ENCODE data around the gene CLBA1.

The CLBA1 gene

DNA sequence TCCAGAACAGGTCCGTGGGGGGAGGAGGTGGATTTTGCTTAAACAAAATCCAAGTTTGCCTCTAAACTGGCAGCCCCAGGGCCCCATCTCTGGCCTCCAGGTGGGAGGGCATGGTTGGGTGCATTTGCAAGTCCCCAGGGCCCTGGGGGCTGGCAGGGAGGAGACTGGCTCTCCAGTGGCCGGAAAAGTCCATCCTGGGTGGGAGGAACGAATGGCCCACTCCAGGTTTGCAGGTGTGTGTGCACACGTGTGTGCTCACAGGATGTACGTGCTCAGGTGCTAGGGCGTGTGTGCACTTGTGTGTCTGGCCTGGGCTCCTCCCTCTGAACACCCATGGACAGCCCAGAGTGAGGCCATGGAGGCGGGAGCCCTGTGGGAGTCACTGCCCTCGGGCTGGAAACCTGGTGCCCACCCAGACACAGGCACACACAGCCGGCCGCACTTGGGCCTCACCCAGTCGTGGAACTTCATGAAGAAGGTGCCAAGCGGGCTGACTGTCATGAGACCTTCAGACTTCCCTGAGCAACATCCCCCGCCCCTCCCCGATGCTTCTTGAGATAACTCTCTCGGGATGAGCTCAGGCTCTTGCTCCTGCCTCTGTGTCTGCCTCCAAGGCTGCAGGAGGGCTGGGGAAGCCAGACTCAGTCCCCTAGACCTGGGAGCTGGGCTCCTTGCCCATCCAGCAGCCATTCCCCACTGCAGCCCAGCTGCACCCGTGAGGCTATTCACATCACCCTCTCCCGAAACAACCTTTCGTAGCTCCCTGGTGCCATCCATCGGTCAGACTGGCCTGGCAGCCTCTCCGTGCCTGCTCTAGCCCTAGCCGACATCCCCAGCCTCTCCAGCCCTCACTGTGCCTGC, 16.8 kb upstream of the CLBA1 start:
- peak; percentile 38 for DNase-seq

DNA sequence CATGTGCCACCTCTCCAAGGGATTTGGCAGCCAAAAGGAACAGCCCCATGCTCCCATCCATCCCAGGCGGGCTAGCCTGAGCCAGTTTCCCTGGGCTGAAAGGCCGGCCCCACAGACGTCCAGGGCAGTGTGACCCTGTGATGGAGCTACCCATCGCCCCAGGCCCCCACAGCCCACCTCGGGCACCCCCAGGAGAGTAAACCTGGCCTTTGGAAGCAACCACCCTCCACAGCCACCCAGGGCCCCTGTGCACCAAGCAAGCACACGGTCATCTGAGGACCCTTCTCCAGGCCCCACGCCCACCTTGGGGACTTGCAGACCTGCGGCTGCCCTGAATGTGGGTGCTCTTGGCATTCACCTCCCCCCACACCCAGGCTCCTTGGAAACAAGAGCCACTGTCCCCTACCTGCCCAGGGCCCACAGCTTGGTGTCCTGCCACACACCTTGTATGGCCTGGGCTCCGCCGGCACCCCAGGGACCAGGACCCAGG, 15.8 kb upstream of the CLBA1 start:
- no peak for DNase-seq

DNA sequence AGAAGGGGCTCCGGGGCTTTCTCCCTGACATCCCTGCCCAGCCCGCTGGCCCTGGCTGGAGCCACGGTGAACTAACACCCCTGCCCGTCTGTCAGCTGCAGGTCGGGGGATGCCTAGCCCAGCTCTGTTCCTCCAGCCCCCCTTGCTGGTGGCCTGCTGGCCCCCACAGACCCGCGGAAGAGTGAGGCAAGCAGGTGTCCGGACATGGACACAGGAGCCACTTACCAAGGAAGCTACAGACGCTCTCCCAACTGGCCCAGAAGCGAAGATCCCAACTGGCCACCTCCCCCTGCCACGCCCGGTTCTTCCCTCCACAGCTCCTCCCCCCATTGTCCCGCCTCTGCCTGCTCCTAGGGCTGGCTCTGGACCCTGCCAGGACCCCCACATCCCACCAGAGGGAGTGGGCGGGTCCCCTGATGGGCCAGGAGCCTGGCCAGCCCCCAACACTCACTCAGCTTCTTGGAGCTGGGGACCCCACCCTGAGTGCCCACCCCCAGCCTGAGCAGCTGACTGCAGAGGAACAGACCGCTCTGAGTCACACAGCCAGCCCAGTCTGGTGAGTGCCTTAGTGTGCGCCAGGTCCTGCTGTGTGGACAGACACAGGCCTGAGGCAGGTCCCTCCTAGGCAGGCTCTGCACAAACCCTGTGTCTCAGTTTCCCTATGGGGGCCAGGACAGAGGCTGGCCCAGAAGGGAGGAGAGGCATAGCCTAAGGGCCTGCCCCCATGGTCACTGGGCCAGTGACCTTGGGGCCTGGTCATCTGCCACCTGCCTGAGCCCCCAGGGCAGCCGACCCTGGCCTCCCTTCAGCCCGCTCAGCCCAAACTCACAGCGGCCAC, 15.1 kb upstream of the CLBA1 start:
- peak; percentile 88 for DNase-seq

DNA sequence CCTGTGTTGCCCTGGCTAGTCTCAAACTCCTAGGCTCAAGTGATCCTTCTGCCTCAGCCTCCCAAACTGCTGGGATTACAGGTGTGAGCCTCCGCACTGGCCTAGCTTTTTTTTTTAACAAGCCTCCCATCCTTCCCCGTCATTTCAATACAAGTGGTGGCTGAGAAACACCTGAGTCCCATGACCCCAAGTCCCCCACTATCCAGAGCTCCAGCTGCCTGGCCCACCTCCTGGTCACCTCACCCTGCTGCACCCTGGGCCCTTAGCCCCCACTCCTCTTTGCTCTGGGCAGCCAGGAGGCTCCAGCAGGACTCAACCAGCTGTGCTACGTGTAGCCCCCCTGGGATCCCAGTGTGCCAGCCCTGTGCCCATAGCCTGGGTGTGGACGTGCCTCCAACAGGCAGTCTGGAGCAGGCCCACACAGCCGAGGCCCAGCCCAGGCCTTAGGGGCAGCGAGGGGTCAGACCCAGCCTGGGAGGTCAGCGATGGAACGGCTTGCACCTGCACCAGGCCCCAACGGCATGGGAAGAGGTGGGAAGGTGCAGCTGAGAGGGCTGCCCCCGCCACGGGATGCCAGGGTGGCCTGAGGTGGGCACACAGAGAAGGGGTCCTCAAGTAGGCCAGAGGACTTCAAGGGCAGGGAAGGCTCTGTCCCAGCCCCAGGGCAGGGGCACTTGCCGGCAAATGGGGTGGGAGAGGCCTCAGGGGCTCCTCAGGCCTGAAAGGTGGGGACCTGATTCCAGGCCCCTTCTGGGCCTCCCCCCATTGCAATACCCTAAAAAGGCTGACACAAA, 13.9 kb upstream of the CLBA1 start:
- DNase-seq: no peak

DNA sequence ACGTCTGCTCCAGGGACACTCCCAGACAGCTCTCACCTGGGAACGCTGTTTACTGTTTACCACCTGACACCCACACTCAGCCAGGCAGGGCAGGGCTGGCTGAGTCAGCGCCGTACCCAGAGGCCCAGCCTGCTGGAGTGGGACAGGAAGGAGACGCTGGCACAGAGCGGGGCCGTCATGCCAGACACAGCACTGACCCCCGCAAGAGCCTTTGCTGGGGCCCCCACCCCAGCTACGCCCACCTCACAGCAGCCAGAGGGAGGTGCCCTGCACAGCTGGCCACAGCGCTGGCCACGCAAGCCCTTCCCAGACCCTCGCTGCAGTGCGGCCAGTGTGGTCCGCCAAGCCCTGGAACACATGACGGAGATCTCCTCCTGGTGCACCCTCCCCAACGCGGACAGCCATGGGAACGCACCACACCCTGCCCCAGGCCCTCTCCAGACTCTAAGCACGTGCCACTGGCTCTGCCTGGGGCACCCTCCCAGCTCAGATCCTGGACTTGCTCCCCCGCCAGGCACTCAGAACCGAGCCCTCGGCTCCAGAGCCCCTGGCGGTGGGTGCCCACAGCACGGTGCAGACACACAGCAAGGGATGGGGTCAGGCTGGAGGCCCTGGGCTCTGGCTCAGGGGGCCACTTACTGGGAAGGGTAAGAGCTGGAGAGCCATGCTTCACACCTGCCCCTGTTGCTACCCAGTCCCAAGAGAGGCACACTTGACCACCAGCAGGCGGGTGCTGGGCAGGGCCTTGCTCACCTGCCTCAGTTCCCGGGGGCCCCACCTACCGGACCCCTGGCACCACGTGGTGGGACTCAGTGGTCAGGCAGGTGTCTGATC, 13.1 kb upstream of the CLBA1 start:
- DNase-seq: no peak

DNA sequence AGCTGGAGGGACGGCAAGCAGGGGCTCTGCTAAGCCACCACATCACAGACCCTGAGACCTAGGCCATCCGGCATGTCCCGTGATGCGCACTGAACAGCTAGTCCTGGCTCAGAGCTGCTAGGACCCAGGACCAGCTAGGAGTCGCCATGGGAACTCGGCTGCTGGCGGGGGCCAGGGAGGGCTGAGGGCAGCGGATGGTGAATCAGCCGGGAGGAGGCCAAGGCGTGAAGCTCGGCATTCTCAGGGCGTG, 12.5 kb upstream of the CLBA1 start:
- peak; percentile 97 for DNase-seq

DNA sequence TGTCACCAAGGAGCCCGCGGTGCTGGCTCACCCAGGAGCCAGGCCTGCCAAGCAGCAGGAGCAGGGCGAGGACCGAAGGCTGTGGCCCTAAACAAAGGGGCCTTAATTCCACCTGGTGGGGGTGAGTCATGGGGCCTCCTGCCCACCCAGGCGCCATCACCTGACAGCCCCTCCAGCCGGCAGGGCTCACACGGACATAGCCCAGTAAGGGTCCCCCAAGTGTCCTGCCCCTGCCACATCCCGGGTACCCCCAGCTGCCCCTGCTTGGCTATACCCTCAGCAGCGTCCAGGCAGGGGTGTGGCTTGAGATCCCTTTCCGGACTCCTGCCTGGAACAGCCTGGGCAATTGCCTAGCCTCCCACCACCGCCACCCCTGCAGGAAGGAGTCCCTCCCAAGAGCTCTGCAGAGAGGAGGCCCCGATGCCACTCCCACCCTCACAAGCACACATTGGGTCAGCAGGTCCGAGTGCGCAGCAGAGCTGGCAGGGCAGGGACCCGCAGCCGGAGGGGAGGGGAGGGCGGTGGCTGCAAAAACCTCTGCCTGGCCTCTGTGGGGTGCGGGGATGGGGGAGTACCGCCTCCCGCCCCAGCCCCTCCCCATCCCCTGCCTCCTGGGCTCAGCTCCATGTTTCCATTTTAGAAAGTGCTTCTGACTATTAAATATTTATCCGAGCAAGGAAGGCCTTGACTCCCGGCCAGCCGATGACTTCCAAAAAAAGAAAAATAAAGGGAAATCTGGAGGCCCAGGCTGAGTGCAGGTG, 12.0 kb upstream of the CLBA1 start:
- DNase-seq: peak; percentile 79

DNA sequence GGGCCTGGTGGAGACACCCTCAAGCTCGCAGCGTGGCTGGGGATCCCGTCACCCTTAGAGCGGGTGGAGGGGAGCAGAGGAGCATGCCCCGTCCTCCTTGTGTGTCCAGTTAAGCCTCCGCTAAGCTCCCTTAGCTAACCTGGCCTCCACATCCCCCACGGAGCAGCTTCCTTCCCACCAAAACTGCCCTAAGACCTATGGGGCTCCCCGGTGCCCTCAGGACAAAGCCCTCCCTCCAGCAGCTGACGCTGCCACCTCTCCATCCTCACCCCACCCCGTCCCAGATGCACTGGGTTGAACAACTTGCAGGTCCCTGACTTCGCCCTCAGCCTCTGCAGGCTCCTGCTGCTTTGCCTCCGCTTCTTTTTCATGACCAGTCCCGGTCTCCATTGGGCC, 11.4 kb upstream of the CLBA1 start:
- DNase-seq: no peak

DNA sequence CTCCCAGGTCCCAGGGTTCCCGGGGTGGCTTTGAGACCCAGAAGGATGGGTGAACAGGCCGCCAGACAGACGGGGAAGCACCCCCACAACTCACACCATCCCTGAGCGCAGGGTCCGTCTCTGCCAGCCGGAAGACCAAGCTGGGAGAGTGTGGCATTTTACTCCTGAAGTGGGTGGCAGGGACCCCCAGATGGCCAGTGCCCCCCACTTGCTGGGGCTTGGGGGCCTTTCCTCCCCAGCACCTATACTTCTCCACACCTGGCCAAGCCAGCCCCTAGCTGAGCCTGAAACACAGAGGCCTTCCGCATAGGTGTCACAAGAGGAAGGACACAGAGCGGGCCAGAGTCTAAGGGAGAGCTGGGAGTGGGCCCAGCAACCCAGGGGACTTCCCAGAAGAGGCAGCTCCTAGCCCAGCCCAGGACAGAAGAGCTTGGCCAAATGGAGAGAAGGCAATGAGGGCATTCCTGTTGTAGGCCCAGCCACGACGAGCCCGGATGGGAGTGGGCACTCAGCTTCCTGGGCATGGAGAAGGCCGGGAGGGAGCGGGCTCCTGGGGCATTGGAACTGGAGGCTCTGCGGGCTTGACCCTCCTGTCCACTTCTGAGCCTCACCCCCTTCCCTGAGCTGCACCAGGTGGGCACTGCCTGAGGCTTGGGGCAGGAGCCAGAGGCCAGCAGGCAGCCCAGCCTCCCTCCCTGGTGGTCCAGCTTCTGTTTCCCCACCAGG, 10.8 kb upstream of the CLBA1 start:
- no peak for DNase-seq

DNA sequence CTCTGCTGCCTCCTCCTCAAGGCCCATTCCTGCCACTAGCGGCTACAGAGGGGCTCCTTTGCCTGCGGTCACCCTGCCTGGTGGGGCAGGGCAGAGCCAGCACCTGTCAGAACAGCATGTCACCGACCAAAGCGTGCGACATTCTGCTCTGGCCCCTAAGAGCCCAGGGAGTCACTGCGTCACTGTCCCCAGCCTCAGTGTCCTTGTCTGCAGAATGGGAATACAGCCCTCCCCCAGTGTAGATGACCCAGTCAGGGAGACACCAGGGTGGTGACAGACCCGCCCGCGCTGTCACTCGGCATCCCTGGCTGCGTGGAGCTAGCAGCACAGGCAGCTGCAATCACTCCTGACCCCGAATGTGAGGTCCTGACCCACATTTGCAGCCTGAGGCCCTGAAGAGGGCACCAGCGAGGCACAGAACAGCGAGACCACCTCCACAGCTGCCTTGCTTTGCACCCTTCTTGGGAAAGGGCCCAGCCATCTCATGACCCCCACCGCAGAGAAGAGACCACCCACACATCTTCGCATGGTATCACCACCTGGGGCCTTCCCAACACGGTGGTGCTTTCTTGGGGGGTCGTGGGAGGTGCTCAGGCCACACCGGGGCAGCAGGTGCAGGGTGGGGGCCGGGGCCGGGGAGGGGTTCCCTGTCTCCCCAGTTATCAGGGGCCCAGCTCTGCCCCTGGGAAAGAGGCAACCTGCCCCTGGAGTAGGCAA, 9.9 kb upstream of the CLBA1 start:
- DNase-seq: no peak

DNA sequence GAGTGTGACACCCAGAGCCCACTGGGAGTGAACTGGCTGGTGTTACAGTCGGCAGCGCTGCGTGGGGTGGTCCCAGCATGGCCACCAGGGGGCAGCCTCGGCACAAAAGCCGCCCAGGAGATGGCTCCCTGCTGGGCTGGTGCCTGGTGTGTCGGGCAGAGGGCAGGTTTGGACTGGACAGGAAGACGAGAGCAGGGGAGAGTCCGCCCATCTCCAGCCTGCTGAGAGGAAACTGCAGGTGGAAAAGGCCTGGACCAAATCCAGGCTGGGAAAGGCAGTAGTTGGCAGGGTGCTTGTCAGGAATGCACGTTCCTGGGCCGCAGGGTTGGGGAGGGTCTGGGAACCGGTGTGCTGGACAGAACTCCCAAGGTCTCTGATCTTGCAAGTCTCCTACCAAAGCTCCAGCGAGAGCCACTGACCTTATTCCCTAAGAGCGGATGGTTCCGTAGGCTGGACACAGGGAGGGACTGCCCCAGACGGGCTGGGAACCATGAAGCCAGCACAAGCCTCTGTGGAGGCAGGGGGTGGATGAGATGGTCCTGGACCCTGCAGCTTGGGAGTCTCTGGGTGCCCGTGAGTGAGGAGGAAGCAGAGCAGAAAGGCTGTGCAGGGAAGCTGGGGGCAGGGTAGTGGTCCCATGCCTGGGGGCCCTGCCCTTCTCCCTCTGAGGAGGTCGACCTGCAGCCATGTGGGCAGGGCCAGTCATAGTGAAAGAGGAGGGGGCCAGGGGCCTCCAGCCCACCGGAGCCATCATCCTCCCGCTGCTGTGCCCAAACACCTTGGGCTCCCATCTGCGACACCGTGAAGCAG, 9.2 kb upstream of the CLBA1 start:
- peak; percentile 62 for DNase-seq

DNA sequence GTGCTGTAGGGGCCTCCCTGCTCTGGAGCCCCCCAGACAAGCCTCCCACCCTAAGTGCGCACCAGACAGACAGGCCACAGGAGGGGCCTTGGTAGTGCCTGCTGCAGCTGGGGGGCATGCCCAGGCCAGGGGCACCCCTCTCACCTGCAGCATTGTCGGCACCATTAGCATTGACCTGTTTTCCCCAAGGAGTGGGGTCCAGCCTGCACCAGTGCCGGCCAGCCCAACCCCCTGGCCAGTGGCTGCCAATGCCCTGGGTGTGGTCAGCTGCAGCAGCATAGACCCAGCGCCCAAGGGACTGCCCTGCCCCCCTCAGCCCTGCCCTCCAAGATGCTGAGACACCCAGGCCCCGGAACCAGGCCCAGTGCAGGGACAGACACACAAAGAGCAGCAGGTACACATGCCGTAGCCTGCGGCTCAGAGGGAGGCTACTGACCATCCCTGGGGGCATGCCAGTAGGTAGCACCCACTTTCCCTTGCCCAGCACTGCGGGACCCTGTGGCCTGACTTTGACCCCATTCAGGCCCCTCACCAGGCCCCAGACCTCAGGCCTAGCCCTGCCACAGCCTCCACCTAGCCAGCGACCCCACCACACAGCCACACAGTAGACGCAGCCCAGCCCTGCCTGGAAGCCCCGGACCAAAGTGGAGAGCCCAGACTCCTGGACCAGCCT, 8.4 kb upstream of the CLBA1 start:
- DNase-seq: no peak

DNA sequence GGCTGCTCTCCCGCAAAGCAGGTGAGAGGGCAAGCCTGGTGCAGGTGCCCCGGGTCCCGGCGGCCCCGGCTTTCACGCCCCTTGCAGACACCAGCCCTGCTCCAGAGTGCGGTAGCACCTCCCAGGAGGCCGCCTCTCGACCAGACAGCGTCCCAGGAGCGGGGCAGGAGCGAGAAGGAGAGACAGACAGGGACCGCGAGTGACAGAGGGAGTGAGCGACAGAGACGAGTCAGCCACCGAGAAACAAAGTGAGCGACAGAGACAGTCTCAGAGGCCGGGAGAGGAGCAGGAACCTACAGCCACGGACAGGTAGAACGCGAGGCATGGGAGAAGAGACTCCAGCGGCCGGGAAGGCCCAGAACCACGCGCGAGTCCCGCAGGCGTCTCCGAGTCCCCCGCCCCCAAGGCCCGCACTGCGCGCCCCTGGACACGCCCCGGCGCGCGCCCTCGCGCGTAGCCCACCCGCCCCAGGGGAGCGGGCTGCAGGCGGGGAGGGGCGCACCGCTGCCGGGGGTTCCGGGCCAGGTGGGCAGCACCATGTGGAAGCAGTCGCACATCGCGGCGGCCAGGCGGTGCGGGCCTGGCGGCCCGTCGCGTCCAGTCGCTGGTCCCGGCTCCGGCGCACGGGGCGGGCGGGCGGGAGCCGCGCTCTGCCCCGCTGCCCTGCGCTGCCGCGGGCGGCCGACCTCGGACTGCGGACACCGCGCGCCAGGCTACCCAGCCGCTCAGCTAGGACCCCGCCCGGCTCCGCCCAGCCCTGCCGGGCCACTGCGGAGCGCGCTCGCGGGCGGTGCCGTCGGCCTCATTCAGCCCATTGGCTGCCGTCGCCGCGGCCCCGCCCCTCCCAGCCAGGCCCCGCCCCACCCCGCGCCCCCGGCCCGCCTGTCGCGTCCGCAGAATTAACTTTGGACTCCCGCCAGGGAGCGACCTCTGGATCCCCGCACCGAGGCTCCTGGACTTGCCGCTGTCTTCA, 7.6 kb upstream of the CLBA1 start, which contains the start of gene AHNAK2:
TSS of gene AHNAK2 (minus strand) at position 694 of the 973 bp plus-strand sequence. CDS start at position 557, 137 bp downstream.
- peak; percentile 71 for DNase-seq

DNA sequence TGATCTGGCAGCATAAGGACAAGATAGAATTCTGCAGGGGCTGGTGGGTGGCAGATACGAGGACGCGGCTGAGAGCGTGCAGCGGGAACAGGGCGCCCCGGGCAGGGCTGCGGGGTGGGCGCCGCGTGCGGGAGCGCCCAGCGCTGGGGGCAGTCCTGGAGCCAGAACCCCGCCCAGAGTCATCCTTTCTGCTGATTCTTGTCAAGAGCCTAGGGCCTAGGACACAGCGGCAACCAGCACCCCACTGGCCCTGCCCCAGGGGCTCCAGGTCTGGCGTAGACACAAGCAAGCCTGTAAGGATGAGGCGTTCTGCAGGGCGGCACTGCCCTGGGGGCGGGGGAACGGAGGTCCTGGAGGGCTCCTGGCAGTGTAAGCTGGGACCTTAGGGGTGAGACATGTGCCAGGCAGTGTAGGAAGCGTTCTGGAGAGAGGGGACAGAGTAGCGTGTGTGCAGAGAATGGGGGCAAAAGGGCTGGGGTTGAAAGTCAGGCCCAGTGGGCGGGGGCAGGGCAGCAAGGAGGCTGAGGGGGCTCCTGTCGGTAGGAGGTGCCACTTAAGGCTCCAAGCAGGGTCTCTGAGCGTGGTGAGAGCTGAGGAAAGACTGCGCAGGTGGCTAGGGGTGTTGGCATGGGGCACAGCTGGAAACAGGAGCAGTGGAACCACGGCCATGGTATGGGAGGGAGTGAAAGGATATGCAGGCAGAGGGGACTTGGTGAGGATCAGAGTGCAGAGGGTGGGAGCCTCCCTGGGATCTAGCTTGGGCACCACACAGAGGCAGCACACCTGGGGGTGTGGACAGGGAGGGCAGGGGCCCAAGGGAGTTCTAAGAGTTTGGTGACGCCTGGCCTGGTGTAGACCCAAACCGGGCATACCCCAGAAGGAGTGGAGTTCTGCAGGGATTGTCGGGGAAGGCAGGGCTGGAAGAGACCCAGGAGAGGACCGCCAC, 6.6 kb upstream of the CLBA1 start:
- DNase-seq: no peak

DNA sequence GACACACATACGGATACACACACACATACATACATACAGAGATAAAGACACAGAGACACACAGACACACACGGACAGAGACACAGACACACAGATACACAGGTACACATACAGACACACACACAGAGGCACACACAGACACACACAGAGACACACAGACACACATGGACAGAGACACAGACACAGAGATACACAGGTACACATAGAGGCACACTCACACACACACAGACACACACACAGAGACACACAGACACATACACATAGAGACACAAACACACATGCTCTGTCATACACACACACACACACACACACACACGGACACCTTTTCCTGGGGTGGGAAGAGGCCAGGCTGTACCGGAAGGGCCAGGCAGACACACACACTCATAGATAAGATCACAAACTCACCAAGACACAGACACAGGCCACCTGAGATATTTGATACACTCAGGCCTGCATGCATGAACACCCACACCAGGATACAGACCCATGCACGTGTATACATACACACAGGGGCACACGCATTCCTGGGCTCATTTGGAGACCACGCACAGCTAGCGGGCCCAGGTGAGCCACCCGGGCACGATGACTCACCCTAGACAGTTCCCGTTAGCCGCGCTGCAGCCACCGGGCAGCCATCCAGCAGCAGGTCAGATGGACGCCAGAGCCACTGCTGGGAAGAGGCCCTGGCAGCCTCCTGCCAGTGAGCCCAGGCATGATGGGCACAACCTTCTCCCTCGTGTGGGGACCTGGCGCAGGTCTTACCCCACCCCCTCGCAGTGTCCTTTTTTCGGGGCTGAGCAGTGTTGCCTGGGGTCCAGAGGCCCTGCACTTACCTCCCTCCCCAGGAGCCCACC, 5.6 kb upstream of the CLBA1 start:
- DNase-seq: no peak
